HAP-1 (cell line): ENCODE data around the gene TACR1.
A peak's percentile ranks its signal among the peaks of the same experiment; 100 is the strongest.

ENCODE experiments used
- DNase-seq, 2 experiments: peaks; one replicate each; pipeline ENCODE4 v3.0.0-alpha.2; 2016 to 2020; ENCODE audit warnings: low spot score in 2 of 2
- H3K27me3 ChIP-seq: fragments of 250-450 bp; sonication (Bioruptor Pico); 2 replicates; pipeline ENCODE4 v1.5.1; 2020; ENCODE audit warnings: low read depth, mild to moderate bottlenecking, moderate library complexity
- H3K36me3 ChIP-seq: fragments of 250-450 bp; sonication (Bioruptor Pico); replicated peaks from 2 replicates; pipeline ENCODE4 v1.5.1; 2020; ENCODE audit warnings: mild to moderate bottlenecking
- H3K4me1 ChIP-seq: fragments of 250-450 bp; sonication (Bioruptor Pico); 2 replicates; pipeline ENCODE4 v1.5.1; 2020; ENCODE audit warnings: mild to moderate bottlenecking
- H3K4me3 ChIP-seq: fragments of 250-450 bp; sonication (Bioruptor Pico); 2 replicates; pipeline ENCODE4 v1.5.1; 2020; ENCODE audit warnings: mild to moderate bottlenecking, moderate library complexity
- H3K9me3 ChIP-seq: fragments of 250-450 bp; sonication (Bioruptor Pico); 2 replicates; pipeline ENCODE4 v1.5.1; 2020; ENCODE audit warnings: mild to moderate bottlenecking, moderate library complexity
- in situ Hi-C: fragments of 300-500 bp; cut with MboI; formaldehyde crosslinking; loops from 3 replicates; pipeline ENCODE4 v1.14.3; 2020; ENCODE audit warnings: low sequenced_read_pairs, inconsistent platforms, mixed read lengths

The TACR1 gene

GRCh38 chr2:75035444-75036353 is 163.6 kb downstream of the TACR1 start:
- no peak for DNase-seq
- in situ Hi-C loops = no loop called here
- H3K27me3 ChIP-seq = no peaks in the 10 kb centered on the region
- no peaks in the 10 kb centered on the region for H3K4me1 ChIP-seq
- H3K9me3 ChIP-seq = no peaks in the 10 kb centered on the region
- H3K4me3 ChIP-seq = no peak overlapping the region
- no peaks in the 10 kb centered on the region for H3K36me3 ChIP-seq

GRCh38 chr2:75033516-75033915 is 165.8 kb downstream of the TACR1 start:
- DNase-seq = no peak
- Histone ChIP-seq H3K27me3 (no peaks in the 10 kb centered on the region), H3K9me3 (no peaks in the 10 kb centered on the region), H3K4me3 (no peak overlapping the region), H3K4me1 (no peaks in the 10 kb centered on the region), H3K36me3 (no peaks in the 10 kb centered on the region)
- in situ Hi-C loops = no loop called here

GRCh38 chr2:75031906-75032803 is 167.2 kb downstream of the TACR1 start:
- no peaks in the 10 kb centered on the region for H3K9me3 ChIP-seq
- H3K4me3 ChIP-seq = no peak overlapping the region
- in situ Hi-C loops = no loop called here
- no peaks in the 10 kb centered on the region for H3K36me3 ChIP-seq
- no peak for DNase-seq
- H3K4me1 ChIP-seq = no peaks in the 10 kb centered on the region
- H3K27me3 ChIP-seq = no peaks in the 10 kb centered on the region

- H3K27me3 ChIP-seq = no peaks in the 10 kb centered on the region
- in situ Hi-C loops = no loop called here
- no peak overlapping the region for H3K4me3 ChIP-seq
- H3K36me3 ChIP-seq = no peaks in the 10 kb centered on the region
- no peak for DNase-seq
- H3K4me1 ChIP-seq = no peaks in the 10 kb centered on the region
- no peaks in the 10 kb centered on the region for H3K9me3 ChIP-seq
Observed at GRCh38 chr2:75031171-75031570, 168.1 kb downstream of the TACR1 start.

- no peaks in the 10 kb centered on the region for H3K27me3 ChIP-seq
- H3K36me3 ChIP-seq = no peaks in the 10 kb centered on the region
- in situ Hi-C loops = no loop called here
- H3K9me3 ChIP-seq = no peaks in the 10 kb centered on the region
- no peak overlapping the region for H3K4me3 ChIP-seq
- no peaks in the 10 kb centered on the region for H3K4me1 ChIP-seq
- no peak for DNase-seq
Observed at GRCh38 chr2:75030218-75031009, 168.9 kb downstream of the TACR1 start.

GRCh38 chr2:75027886-75028285 is 171.4 kb downstream of the TACR1 start:
- H3K36me3 ChIP-seq = no peaks in the 10 kb centered on the region
- peaks cover 3% of the 10 kb centered on the region; the same call in 1 of the 2 replicates for H3K4me1 ChIP-seq
- in situ Hi-C loops = no loop called here
- no peak for DNase-seq
- H3K27me3 ChIP-seq = no peaks in the 10 kb centered on the region
- no peaks in the 10 kb centered on the region for H3K9me3 ChIP-seq
- no peak overlapping the region for H3K4me3 ChIP-seq

GRCh38 chr2:75025633-75026380 is 173.5 kb downstream of the TACR1 start:
- no peaks in the 10 kb centered on the region for H3K36me3 ChIP-seq
- no peak overlapping the region for H3K4me3 ChIP-seq
- in situ Hi-C loops = no loop called here
- H3K27me3 ChIP-seq = no peaks in the 10 kb centered on the region
- H3K4me1 ChIP-seq = peaks cover 17% of the 10 kb centered on the region
- H3K9me3 ChIP-seq = no peaks in the 10 kb centered on the region
- no peak for DNase-seq

- Histone ChIP-seq H3K4me3 (no peak overlapping the region), H3K27me3 (no peaks in the 10 kb centered on the region), H3K4me1 (peaks cover 17% of the 10 kb centered on the region), H3K36me3 (no peaks in the 10 kb centered on the region), H3K9me3 (no peaks in the 10 kb centered on the region)
- in situ Hi-C loops = no loop called here
- DNase-seq = no peak
Observed at GRCh38 chr2:75025216-75025615, 174.1 kb downstream of the TACR1 start.

GRCh38 chr2:75023666-75024455 is 175.5 kb downstream of the TACR1 start:
- peaks cover 17% of the 10 kb centered on the region for H3K4me1 ChIP-seq
- in situ Hi-C loops = no loop called here
- no peaks in the 10 kb centered on the region for H3K36me3 ChIP-seq
- H3K4me3 ChIP-seq = no peak overlapping the region
- no peak for DNase-seq
- H3K9me3 ChIP-seq = no peaks in the 10 kb centered on the region
- no peaks in the 10 kb centered on the region for H3K27me3 ChIP-seq

- in situ Hi-C loops = no loop called here
- Histone ChIP-seq H3K4me1 (peaks cover 17% of the 10 kb centered on the region), H3K27me3 (no peaks in the 10 kb centered on the region), H3K4me3 (no peak overlapping the region), H3K9me3 (no peaks in the 10 kb centered on the region), H3K36me3 (no peaks in the 10 kb centered on the region)
- peak in 1 of 2 experiments; percentile 41 for DNase-seq
Observed at GRCh38 chr2:75022516-75022915, 176.8 kb downstream of the TACR1 start.

GRCh38 chr2:75021672-75022071 is 177.6 kb downstream of the TACR1 start:
- peak; percentile 55 to 83 for DNase-seq
- in situ Hi-C loops = no loop called here

GRCh38 chr2:75020476-75020875 is 178.8 kb downstream of the TACR1 start:
- Histone ChIP-seq H3K27me3 (no peaks in the 10 kb centered on the region), H3K36me3 (no peaks in the 10 kb centered on the region), H3K4me3 (no peak overlapping the region), H3K9me3 (no peaks in the 10 kb centered on the region), H3K4me1 (peaks cover 17% of the 10 kb centered on the region)
- DNase-seq = no peak
- in situ Hi-C loops = no loop called here

More at GRCh38 chr2:75021672-75022071, 177.6 kb downstream of the TACR1 start:
- Histone ChIP-seq H3K36me3 (no peaks in the 10 kb centered on the region), H3K4me3 (no peak overlapping the region), H3K27me3 (no peaks in the 10 kb centered on the region), H3K4me1 (peaks cover 17% of the 10 kb centered on the region), H3K9me3 (no peaks in the 10 kb centered on the region)
